WTC11 (cell line): ENCODE data around the gene MAP3K7. TPM values are rescaled to one million over a fixed set of nuclear protein-coding genes. Genes with fewer than 3 reads are reported as not detected.

ENCODE experiments used
- ATAC-seq: fragments of 200-7000 bp; cut with Tn5 transposase; 2 replicates; pipeline ENCODE4 v1.10.0; 2021; ENCODE audit warnings: mild to moderate bottlenecking, moderate library complexity
- CTCF ChIA-PET: fragments of 300-600 bp; sonication (Branson Sonifier 250); formaldehyde crosslinking; loops from one replicate; lab custom pipeline; 2021; ENCODE audit warnings: antibody characterized with exemption; lab: Charles Lee
- POLR2A ChIA-PET: fragments of 350-600 bp; sonication (Branson Sonifier 250); formaldehyde crosslinking; loops from one replicate; lab custom pipeline; 2021; ENCODE audit warnings: antibody characterized with exemption; lab: Charles Lee
- DNase-seq: peaks from one replicate; pipeline ENCODE4 v3.0.0; 2021; ENCODE audit warnings: low spot score
- H3K27ac Mint-ChIP-seq: 2 replicates; pipeline ENCODE4 v1.8.0; 2021; ENCODE audit warnings: mixed read lengths
- H3K27me3 Mint-ChIP-seq: 2 replicates; pipeline ENCODE4 v1.8.0; 2021; ENCODE audit warnings: low read depth, mild to moderate bottlenecking, moderate library complexity, mixed read lengths
- H3K36me3 Mint-ChIP-seq: 2 replicates; pipeline ENCODE4 v1.8.0; 2021; ENCODE audit warnings: mixed read lengths
- H3K4me1 Mint-ChIP-seq: 2 replicates; pipeline ENCODE4 v1.8.0; 2022; ENCODE audit warnings: mixed read lengths
- H3K4me3 Mint-ChIP-seq: 2 replicates; pipeline ENCODE4 v1.8.0; 2021; ENCODE audit warnings: mild to moderate bottlenecking, moderate library complexity, mixed read lengths
- H3K9me3 Mint-ChIP-seq: 2 replicates; pipeline ENCODE4 v1.8.0; 2021; ENCODE audit warnings: mixed read lengths
- ATF6 ChIP-seq: sonication (generic); formaldehyde crosslinking; IDR thresholded peaks from 2 replicates; pipeline ENCODE4 v1.8.1; 2023; ENCODE audit warnings: mild to moderate bottlenecking, missing genetic modification reagents
- EMX1 ChIP-seq: fragments of 250-450 bp; sonication (Bioruptor Pico); IDR thresholded peaks from 2 replicates; pipeline ENCODE4 v1.8.0; 2021; ENCODE audit warnings: mild to moderate bottlenecking
- FOXP4 ChIP-seq: sonication (generic); formaldehyde crosslinking; IDR thresholded peaks from 2 replicates; pipeline ENCODE4 v1.8.0; 2022; ENCODE audit warnings: mild to moderate bottlenecking, missing genetic modification reagents
- HMGXB4 ChIP-seq: sonication (generic); formaldehyde crosslinking; IDR thresholded peaks from 2 replicates; pipeline ENCODE4 v1.8.1; 2023; ENCODE audit warnings: mild to moderate bottlenecking, moderate library complexity, missing genetic modification reagents
- SMAD3 ChIP-seq: sonication (generic); formaldehyde crosslinking; IDR thresholded peaks from 2 replicates; pipeline ENCODE4 v1.8.0; 2022; ENCODE audit warnings: missing genetic modification reagents, mild to moderate bottlenecking, borderline replicate concordance
- TCF7 ChIP-seq: sonication (generic); formaldehyde crosslinking; IDR thresholded peaks from 2 replicates; pipeline ENCODE4 v1.8.0; 2022; ENCODE audit warnings: mild to moderate bottlenecking, low read depth, missing genetic modification reagents, moderate library complexity
- TP53 ChIP-seq: sonication (generic); formaldehyde crosslinking; IDR thresholded peaks from 2 replicates; pipeline ENCODE4 v1.8.1; 2023; ENCODE audit warnings: mild to moderate bottlenecking, missing genetic modification reagents
- ZNF219 ChIP-seq: sonication (generic); formaldehyde crosslinking; IDR thresholded peaks from 2 replicates; pipeline ENCODE4 v1.8.0; 2023; ENCODE audit warnings: missing genetic modification reagents, mild to moderate bottlenecking, borderline replicate concordance
- ZNF532 ChIP-seq: fragments of 250-450 bp; sonication (Bioruptor Pico); IDR thresholded peaks from 2 replicates; pipeline ENCODE4 v1.9.0; 2021; ENCODE audit warnings: mild to moderate bottlenecking, borderline replicate concordance
- total RNA-seq: library from RNA; stranded (reverse); gene quantifications from 3 replicates; pipeline ENCODE4 v1.2.3, GENCODE V29; 2021
- TF ChIP-seq, protein P1 (sequence below): sonication (generic); formaldehyde crosslinking; IDR thresholded peaks from 2 replicates; pipeline ENCODE4 v1.8.0; 2022; ENCODE audit warnings: missing genetic modification reagents
- TF ChIP-seq, protein P2 (sequence below): sonication (generic); formaldehyde crosslinking; IDR thresholded peaks from 2 replicates; pipeline ENCODE4 v1.8.1; 2022; ENCODE audit warnings: low read depth, missing genetic modification reagents, borderline replicate concordance
- TF ChIP-seq, protein P3 (sequence below): sonication (generic); formaldehyde crosslinking; IDR thresholded peaks from 2 replicates; pipeline ENCODE4 v1.8.1; 2022; ENCODE audit warnings: low read depth, mild to moderate bottlenecking, moderate library complexity, missing genetic modification reagents, borderline replicate concordance

The MAP3K7 gene
- total RNA-seq, 1 experiment from 2014 or later, result 36.7 TPM

DNA sequence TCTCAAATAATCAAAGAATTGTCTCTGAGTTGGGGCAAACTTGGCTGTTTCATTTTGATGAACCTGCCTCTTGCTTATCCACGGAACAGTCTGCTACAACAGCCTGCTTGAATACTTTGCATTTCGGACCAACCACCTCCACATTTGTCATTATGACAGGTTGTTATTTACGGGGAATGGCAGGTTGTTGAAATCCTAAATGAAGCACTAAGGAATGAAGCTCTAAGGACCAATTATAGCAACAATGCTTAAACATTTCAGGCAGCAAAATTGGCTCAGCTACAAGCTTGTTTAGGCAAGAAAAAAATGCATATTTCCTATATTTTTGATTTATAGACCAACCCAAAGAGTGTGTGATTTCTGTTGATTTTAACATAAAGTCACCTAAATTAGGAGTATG lies 84.5 kb downstream of the MAP3K7 start:
- ATAC-seq (no peak), DNase-seq (no peak)
- Mint-ChIP-seq H3K4me3 (no peak overlapping the region), H3K36me3 (peaks cover 4% of the 10 kb centered on the region; the same call in 1 of the 2 replicates), H3K4me1 (peaks cover 34% of the 10 kb centered on the region), H3K9me3 (peaks cover 13% of the 10 kb centered on the region), H3K27me3 (no peaks in the 10 kb centered on the region)
- POLR2A ChIA-PET, result no interaction called here
- CTCF ChIA-PET, result no interaction called here
- TF ChIP-seq ZNF532 (no peak), HMGXB4 (no peak), EMX1 (no peak), SMAD3 (CRISPR knock-in tag) (no peak), FOXP4 (no peak), ZNF219 (CRISPR knock-in tag) (no peak)
- TF ChIP-seq, protein P1, sequence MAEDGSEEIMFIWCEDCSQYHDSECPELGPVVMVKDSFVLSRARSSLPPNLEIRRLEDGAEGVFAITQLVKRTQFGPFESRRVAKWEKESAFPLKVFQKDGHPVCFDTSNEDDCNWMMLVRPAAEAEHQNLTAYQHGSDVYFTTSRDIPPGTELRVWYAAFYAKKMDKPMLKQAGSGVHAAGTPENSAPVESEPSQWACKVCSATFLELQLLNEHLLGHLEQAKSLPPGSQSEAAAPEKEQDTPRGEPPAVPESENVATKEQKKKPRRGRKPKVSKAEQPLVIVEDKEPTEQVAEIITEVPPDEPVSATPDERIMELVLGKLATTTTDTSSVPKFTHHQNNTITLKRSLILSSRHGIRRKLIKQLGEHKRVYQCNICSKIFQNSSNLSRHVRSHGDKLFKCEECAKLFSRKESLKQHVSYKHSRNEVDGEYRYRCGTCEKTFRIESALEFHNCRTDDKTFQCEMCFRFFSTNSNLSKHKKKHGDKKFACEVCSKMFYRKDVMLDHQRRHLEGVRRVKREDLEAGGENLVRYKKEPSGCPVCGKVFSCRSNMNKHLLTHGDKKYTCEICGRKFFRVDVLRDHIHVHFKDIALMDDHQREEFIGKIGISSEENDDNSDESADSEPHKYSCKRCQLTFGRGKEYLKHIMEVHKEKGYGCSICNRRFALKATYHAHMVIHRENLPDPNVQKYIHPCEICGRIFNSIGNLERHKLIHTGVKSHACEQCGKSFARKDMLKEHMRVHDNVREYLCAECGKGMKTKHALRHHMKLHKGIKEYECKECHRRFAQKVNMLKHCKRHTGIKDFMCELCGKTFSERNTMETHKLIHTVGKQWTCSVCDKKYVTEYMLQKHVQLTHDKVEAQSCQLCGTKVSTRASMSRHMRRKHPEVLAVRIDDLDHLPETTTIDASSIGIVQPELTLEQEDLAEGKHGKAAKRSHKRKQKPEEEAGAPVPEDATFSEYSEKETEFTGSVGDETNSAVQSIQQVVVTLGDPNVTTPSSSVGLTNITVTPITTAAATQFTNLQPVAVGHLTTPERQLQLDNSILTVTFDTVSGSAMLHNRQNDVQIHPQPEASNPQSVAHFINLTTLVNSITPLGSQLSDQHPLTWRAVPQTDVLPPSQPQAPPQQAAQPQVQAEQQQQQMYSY, result no peak
- TF ChIP-seq, protein P2, sequence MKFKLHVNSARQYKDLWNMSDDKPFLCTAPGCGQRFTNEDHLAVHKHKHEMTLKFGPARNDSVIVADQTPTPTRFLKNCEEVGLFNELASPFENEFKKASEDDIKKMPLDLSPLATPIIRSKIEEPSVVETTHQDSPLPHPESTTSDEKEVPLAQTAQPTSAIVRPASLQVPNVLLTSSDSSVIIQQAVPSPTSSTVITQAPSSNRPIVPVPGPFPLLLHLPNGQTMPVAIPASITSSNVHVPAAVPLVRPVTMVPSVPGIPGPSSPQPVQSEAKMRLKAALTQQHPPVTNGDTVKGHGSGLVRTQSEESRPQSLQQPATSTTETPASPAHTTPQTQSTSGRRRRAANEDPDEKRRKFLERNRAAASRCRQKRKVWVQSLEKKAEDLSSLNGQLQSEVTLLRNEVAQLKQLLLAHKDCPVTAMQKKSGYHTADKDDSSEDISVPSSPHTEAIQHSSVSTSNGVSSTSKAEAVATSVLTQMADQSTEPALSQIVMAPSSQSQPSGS (CRISPR knock-in tag), result no peak
- TF ChIP-seq, all 79 proteins: peak for 0
- no peak overlapping the region for H3K27ac Mint-ChIP-seq

GRCh38 chr6:90500458-90500857 lies 86.4 kb downstream of the MAP3K7 start:
- Mint-ChIP-seq H3K27me3 (no peaks in the 10 kb centered on the region), H3K36me3 (peaks cover 4% of the 10 kb centered on the region; the same call in 1 of the 2 replicates), H3K4me1 (peaks cover 54% of the 10 kb centered on the region), H3K9me3 (peaks cover 15% of the 10 kb centered on the region), H3K27ac (peak overlapping the region; percentile 46), H3K4me3 (no peak overlapping the region)
- CTCF ChIA-PET, result interaction anchor here (0.8 to 2.1 kb wide), 2 partner anchors 9 to 22 kb away, joined by 3 to 9 read pairs; no protein-coding TSS in a partner anchor
- ATAC-seq (no peak), DNase-seq (no peak)
- TF ChIP-seq TCF7 (CRISPR knock-in tag), result no peak
- TF ChIP-seq TP53 (CRISPR knock-in tag), result no peak
- TF ChIP-seq, protein P3, sequence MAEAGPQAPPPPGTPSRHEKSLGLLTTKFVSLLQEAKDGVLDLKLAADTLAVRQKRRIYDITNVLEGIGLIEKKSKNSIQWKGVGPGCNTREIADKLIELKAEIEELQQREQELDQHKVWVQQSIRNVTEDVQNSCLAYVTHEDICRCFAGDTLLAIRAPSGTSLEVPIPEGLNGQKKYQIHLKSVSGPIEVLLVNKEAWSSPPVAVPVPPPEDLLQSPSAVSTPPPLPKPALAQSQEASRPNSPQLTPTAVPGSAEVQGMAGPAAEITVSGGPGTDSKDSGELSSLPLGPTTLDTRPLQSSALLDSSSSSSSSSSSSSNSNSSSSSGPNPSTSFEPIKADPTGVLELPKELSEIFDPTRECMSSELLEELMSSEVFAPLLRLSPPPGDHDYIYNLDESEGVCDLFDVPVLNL, result no peak
- TF ChIP-seq ATF6 (CRISPR knock-in tag), result no peak
- POLR2A ChIA-PET, result no interaction called here
